COLO829 (cell line): ENCODE measurements around the gene PTPRN2.

Experiments
- DNase-seq: peaks from one replicate; pipeline ENCODE4 v3.0.0; 2012; ENCODE audit warnings: low spot score

PTPRN2 gene

DNA sequence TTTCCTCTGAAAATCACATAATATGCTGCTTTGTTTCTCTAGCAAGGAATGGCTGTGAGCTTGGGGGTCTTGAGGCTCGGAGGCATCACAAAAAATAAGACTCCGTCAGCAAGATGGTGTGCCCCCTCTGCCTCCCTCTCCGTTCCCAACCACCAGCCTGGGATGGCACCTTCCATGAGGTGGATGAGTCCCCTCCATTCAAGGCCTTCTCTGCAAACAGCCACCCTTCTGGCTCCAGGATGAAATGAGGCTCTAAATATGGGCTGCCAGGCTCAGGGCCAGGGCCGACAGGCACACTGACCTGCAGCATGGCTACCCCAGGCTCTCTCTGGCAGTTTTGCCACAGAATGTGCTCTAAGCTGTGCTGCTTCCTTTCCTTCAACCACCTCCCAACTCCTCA lies 521.5 kb downstream of the PTPRN2 start:
- no peak for DNase-seq

DNA sequence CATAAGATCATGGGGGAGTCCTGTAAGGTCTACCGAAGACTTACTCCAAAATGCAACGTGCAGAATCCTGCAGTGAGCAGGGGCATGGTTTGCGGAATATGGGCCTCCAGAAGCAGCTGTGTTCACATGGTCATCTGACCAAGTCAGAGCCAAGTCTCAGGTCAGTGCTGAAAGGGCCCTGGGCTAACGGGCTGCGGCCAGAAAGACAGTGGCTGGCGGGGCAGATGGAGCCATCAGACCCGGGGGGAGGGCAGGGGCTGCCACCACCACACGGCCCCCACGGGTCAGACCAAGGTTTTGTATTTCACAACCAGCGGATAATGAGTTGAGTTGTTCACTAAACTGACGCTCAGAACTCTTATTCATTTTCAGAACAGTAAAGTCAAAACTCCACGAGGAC lies 522.3 kb downstream of the PTPRN2 start:
- no peak for DNase-seq

DNA sequence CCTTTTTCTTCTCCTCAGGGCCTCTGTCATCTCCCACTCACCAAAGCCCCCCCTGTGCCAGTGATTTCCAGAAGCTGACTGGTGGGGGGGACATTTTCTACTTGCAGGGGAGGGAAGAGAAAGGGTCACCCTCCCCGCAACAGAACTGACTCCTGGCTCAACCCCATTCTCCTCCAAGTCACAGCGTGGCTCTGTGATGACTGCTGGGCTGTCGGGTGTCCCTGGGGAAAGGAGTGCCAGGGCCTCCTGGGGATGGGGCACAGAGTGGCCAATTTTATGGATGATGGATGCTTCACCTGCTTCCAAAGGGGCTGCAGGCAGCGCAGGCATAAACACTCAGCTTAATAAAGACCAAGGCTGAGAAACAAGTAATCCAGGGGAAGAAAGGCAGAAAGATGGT lies 523.0 kb downstream of the PTPRN2 start:
- DNase-seq: no peak

DNA sequence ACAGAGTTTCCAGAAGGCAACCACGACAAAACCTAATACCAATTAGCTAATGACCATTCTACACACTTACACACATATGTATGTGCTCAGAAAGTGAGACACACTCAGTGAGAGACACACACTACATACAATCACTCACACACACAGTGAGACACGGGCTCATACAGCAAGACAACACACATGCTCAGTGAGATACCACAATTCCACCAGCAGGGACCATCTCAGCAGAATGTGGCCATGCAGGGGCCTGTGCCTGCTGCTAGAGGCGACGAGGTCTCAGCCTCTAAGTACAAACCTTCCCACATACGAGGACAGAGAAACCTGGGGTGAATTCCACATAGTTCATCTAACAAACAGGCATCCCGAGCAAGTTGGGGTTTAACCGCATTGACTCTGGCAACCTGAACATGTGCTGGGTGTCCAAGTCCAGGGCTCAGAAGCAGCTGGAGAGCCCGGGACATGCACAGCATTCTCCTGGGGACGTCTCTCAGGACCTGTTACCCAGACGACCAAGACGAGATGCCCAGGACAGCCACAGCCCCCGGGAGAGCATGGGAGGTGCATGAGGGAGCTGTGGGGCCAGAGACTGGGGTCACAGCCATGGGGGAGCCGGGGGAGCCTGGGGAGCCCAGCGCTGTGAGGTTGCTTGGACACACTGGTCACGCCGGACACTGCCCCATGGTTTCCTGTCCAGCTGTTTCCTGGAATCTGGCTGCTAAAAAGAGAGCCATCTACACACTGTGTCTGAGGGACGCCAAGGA lies 523.6 kb downstream of the PTPRN2 start:
- no peak for DNase-seq

DNA sequence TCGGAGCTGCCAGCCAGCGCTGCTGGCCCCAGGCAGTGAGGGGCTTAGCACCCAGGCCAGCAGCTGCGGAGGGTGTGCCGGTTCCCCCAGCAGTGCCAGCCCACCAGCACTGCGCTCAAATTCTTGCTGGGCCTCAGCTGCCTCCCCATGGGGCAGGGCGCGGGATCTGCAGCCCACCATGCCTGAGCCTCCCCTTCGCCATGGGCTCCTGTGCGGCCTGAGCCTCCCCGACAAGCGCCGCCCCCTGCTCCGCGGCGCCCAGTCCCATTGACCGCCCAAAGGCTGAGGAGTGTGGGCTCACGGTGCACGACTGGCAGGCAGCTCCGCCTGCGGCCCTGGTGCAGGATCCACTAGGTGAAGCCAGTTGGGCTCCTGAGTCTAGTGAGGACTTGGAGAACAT lies 525.0 kb downstream of the PTPRN2 start:
- no peak for DNase-seq

DNA sequence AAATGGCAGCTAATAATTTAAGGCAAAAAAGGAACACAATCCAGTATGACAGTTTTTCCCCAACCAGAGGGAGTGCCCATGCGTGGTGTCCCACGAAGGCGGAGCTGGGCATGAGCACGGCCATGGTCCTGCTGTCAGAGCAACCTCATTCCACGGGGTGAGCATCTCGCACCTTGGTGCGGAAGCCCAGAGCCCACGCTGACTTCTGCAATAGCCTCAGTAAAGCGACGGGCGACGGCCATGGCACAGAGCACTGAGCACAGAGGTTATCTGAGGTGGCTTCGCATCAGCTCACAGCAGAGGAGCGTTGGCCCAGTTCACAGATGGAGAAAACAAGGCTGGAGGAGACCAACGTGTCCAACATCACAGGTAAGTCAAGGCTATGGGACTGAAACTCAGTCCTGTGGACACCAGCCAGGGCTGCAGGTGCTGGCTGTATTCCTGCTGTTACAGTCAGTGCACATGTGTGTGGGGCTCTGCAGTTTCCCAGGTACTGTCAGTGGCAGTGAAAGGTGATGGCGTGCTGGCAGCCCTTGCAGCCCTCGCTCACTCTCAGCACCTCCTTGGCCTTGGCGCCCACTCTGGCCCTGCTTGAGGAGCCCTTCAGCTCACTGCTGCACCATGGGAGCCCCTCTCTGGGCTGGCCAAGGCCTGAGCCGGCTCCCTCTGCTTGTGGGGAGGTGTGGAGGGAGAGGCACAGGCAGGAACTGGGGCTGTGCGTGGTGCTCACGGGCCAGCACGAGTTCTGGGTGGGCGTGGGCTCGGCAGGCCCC lies 525.6 kb downstream of the PTPRN2 start:
- DNase-seq: no peak

DNA sequence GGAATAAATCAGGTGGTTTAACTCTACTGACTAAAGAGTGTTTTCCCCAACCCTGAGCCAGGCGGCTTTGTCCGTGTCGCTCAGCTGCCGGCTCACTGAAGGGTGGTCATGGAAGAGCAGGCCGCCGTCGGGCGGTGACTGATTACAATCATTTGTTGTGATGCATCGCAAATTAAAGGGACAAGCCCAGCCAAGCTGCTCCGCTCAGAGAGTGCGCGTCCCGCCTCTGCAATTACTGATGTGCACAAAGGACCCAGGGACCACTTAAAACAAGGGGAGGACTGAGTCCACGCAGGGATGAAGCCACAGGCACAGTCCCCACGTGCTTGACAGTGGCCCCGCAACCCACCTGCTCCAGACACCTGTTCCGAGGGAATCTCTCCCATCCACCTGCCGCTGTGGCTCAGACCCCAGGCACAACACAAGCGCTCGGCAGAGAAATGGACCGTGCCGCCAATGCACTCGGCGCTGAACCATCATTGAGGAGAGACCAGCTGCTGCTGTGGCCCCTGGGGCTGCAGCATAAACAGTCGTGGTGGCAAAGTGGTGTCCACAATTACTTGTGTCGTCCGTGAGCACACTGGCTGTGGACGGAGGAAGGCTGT lies 526.5 kb downstream of the PTPRN2 start:
- no peak for DNase-seq

DNA sequence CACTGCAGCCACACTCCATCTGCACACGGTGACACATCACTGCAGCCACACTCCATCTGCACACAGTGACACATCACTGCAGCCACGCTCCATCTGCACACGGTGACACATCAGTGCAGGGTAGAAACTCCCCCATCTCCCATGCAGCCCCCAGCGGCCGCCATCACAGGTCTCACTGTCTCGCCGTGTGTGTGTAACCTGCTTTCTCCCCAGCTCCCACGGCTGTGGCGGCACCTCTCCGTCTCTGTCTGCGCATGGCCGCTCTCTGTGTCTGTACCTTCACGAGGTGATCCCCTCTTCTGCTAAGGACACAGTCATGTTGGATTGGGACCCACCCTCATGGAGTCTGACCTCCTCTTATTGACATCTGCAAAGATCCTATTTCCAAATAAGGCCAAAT lies 527.4 kb downstream of the PTPRN2 start:
- no peak for DNase-seq

DNA sequence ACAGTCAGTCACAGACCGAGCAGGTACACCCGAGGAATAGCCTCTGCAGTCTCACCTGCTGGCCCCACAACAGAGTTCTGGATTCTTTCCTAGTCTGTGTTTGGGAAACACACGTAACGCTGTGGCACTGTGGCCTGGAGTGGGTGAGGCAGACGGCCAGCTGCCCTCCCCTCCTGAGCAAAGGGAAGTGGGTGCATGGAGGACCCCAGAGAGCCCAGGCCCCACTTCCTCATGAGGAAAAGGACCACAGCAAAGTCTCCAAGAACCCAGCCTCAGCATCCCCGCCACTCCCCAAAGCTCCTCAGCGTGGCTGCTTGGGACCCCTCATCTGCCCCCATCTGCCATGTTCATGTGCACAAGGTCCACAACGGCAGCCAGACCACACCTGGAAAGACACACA lies 530.2 kb downstream of the PTPRN2 start:
- no peak for DNase-seq

DNA sequence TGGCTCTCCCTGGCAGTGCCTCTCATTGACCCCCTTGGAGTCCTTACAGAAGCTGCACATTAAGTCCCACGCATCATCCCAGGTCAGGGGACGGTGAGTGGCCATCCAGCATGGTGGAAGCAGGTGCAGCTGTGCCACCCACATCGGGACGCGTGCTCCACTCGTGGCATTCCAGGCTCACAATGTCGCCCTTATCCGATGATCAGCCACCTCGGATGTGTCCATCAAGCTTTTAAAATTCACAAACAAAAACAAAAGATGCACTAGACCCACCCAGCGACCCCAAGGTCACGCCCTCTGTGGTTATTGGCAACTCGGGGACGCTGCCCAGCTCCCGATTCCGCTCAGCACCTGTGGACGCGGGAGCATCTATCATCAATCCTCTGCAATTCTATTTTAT lies 530.9 kb downstream of the PTPRN2 start:
- DNase-seq: no peak

DNA sequence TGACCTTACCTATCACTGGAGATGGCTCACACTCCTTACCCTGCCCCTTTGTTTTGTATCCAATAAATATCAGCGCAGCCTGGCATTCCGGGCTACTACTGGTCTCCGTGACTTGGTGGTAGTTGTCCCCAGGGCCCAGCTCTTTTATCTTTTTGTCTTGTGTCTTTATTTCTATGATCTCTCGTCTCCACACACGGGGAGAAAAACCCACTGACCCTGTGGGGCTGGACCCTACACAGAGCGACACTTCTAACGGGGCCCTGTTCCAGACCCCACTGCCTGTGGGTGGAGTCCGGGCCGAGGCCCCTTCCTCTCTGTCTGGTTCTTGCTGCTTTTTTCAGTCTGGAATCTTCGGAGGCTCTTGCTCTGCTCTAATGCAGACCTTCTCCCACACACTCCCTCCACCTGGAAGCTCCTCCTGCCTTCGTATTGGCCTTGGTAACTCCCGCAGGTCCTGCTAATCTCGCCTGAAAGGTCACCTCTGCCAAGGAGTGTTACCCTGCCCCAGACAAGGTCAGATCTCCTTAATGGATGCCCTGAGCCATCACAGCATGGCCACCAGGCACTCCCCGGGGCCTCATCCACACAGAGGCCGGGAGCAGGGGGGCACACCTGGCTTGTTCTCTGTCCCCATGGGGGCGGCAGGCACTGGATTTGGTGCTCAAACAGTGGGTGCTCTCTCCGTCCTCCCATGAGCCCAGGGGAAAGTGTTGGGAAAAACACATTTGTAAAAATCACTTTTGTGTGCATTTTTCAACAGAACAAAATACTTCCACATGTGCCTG lies 531.7 kb downstream of the PTPRN2 start:
- no peak for DNase-seq

DNA sequence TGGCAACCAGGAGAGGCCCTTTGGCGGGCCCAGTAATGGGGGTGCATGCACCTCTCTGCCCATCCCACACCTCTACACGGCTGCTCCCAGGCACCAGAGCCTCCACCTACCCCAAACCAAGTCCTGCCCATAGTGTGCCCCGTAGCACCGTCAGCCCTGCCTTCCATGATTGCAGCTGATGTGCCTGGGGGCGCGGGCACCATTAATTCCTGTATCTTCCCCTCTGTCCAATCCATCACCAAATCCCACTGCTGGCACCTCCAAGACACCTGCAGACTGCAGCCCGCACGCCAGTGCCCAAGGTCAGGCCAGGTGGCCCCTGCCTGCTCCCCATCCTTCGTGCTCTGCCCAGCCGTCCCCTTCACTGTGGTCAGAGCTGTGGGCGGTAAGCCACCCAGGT lies 533.0 kb downstream of the PTPRN2 start:
- no peak for DNase-seq

DNA sequence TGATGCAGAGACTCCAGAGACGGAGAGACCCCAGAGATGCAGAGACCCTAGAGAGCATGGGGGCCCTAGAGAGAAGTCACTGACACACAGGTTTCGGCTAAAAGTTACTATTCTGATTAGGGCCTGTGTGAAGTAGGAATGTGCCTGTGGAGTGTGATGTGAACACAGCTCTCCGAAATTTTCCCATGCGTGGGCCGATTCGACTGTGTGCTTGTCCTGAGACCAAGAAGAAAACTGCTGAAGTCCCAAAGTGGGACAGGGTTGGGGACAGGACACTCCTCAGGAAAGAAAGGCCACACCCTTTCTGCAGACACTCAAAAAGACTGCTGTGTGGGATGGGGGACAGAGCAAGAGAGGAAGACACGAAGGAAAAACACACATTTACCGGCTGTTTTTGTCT lies 533.5 kb downstream of the PTPRN2 start:
- no peak for DNase-seq

DNA sequence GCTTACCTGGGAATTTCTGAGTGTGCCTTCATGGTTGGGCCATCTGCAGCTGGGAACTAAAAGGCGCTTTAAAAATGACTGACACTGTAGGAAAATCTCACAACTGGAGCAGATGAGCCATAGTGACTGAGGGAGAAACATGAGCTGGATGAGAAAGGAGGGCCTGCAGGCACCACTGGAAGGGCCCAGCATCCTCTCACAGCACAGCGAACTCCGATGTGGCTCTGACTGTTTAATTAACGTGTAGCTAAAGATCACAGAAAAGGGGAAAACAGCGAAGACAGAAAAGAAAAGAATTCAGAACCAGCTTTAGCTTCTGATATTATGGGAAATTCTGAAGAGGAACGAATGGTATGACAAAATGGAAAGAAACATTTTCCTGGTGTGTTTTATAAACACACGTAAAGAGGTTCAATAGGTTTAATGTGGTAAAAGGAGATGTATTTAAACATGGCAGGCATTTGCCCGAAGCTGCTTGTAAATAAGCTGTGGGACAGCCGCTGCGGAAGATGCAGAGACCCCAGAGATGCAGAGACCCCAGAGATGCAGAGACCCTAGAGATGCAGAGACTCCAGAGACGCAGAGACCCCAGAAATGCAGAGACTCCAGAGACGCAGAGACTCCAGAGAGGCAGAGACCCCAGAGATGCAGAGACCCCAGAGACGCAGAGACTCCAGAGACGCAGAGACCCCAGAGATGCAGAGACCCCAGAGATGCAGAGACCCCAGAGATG lies 534.3 kb downstream of the PTPRN2 start:
- DNase-seq: no peak

DNA sequence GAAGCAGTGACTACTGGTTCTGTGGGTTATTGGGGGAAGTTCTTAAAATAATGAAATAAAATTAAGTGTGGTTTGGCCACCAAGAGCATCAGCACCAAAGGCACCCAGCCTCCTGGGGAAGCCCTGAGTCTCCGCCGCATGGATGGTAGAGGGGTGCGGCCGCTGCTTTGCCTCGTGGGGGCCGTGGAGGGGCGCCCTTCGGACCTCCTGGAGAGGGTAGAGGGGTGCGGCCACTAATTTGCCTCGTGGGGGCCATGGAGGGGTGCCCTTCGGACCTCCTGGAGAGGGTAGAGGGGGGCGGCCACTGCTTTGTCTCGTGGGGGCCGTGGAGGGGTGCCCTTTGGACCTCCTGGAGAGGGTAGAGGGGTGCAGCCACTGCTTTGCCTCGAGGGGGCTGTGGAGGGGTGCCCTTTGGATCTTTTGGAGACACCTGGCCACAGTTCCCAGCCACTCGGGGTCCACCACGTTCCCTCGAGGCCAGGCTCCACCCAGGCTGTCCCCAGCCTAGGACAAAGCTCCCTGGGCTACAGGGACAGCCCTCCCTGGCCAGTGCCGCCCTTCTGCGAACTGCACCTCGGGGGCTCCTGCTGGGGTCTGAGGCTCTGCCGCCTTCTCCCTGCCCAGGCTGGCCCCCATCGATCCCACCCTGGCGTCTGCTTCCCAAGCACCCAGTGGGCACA lies 535.1 kb downstream of the PTPRN2 start:
- DNase-seq: no peak

DNA sequence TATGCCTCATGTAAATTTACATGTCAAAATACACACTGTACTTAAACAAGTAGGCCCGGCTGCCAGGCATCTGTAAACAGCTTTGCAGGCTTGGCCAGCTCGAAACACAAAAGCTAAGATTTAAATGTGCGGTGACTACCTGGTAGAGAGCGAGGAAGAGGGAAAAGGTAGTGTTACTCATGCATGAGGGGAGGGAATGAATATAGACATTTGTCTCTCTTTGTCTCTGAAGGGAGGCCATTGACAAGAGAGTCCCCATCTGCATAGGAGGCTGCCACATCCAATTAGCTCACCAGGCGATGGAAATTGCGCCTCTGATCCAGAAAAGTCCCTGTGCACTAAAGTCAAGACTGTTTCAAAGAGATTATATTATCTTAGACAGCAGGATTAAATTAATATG lies 535.8 kb downstream of the PTPRN2 start:
- no peak for DNase-seq

DNA sequence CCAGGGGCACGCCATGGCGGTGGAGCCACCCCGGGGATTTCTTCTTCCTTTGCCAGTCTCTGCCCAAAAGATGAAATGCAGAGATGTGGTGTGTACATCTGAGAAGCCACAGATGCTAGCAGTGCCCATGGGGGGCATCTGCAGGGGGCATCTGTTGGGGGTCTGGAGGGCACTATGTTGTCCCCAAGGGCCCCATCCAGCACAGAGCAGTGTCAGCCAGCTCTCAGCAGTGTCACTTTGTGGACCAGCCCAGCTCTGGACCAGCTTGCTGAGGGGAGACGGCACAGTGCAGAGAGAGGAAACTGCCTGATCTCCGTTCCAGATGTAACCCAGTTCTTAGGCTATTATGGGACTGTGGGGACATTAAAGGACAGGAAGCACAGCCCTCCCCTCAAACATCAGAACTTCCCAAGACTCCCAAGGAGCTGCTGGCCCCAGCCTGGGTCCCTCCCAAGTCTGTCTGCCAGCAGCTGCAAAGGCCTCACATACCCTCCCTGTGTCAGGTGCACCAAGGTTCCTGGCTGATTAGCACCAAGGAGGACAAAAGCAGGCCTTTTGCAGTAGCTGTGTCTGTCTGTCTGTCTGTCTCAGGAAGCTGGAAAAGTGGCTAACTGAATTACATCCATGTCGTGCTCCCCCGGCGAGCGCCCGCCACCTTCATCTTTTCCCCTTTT lies 536.5 kb downstream of the PTPRN2 start:
- no peak for DNase-seq

DNA sequence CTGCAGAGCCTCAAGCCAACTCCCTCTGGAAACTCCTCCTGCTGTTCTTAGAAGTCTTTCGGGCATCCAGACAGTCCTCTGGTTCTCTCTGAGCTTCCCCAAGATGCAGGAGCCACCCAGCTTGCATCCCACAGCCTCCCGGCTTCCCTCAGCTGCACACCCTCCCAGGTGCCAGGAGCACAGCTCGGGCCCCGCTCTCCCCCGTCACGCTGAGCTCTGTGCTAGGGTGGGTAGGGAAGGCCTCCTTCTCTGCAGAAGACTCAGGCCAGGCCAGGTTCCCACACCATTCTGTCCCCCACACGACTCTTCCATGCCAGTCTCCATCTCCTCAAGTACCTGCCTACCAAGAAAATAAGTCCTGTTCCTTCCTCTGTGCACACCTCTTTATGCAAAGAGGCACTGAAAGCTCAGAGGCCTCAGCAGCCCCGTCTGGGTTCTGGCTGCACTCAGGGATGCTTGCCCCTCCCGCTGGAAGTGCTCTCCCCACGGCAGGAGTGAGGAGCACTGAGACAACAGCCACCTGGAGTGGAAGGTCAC lies 537.1 kb downstream of the PTPRN2 start:
- DNase-seq: no peak

DNA sequence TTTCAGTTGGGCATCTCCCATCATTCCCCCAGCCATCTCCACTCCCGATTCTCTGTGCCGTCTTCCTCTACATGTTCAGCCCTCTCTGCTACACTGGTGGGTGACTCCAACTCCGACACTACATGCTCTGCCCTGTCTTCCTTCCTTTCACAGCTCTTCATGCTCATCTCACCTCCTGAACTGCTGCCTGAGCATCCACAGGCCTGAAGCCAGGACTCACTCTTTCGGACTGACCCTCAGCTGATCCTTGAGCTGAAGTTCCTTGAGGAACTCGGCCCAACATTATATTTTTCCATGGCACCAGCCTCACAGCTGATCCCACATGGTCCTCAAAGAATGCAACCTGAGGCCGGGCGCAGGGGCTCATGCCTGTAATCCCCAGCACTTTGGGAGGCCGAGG lies 538.4 kb downstream of the PTPRN2 start:
- DNase-seq: no peak

DNA sequence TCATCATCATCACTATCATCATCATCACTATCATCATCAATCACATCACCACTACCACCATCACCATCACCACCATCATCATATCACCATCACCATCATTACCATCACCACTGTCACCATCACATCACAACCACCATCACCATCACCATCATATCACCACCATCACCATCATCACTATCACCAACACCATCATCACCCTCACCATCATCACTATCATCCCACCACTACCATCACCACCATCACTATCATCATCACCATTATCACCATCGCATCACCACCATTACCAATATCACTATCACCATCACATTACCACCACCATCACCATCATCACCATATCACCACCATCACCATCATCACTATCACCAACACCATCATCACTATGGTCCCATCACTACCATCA lies 539.1 kb downstream of the PTPRN2 start:
- DNase-seq: no peak
